ENCODE results near the gene PTPN1.

Gene PTPN1

DNA sequence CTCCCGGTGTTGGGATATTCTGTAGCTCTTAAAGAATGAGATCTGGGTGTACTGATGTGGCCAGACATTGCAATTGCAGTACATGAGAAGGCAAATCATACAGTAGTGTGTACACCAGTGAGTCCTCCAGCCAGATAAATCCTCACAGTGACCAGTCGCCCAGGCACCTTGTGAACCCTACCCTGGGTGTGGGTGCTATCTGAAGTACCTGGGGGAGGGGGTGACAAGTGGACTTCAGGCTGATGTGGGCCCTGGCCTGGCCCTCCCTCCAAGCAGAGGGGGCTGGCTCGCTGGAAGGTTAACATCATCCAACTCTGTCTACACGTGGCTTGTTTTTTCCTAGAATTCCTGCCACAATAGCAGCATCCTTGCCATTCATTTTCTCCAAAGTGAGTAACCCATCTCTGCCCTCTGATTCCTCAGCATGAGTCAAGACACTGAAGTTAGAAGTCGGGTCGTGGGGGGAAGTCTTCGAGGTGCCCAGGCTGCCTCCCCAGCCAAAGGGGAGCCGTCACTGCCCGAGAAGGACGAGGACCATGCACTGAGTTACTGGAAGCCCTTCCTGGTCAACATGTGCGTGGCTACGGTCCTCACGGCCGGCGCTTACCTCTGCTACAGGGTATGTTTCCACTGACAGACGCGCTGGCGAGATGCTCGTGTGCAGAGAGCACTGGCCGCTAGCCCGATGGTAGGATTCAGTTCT, 70.8 kb downstream of the PTPN1 start:
- H3K4me3 ChIP-seq (ENCODE audit: low read depth, low read length), result no peak overlapping the region
- no peaks in the 10 kb centered on the region for H3K27me3 ChIP-seq (ENCODE audit: control insufficient read depth, insufficient read depth, low read length)
- H3K9me3 ChIP-seq (ENCODE audit: control insufficient read depth, insufficient read depth, low read depth, low read length), result no peaks in the 10 kb centered on the region
- H3K27ac ChIP-seq (ENCODE audit: low read depth, low read length), result no peak overlapping the region
- no peaks in the 10 kb centered on the region for H3K4me1 ChIP-seq (ENCODE audit: control insufficient read depth, insufficient read depth, low read length)
- H3K36me3 ChIP-seq (ENCODE audit: control insufficient read depth, insufficient read depth, low read length), result peaks cover 87% of the 10 kb centered on the region
- H3K9ac ChIP-seq (ENCODE audit: low read length), result no peak overlapping the region

DNA sequence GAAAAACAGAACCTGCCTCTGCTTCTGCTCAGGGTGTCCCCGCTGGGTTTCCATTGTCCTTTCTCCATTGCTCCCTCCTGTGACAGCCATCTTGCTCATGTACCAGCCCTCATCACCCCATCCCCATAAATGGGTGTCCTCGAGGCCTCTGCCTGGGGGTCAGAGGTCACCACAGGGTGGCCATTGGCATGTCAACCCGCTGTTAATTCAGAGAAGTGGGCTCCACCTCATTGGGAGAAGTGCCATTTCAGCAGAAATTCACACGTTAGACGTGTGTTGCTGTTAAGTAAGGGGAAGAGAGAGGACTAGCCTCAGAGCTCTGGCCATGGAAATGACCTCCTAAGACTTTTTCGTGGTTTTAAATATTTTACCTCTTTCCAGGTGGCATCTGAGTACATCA, 71.9 kb downstream of the PTPN1 start:
- Histone ChIP-seq H3K4me3 (ENCODE audit: low read depth, low read length) (no peak overlapping the region), H3K4me1 (ENCODE audit: control insufficient read depth, insufficient read depth, low read length) (no peaks in the 10 kb centered on the region), H3K27me3 (ENCODE audit: control insufficient read depth, insufficient read depth, low read length) (no peaks in the 10 kb centered on the region), H3K9ac (ENCODE audit: low read length) (no peak overlapping the region), H3K9me3 (ENCODE audit: control insufficient read depth, insufficient read depth, low read depth, low read length) (no peaks in the 10 kb centered on the region), H3K36me3 (ENCODE audit: control insufficient read depth, insufficient read depth, low read length) (peaks cover 90% of the 10 kb centered on the region), H3K27ac (ENCODE audit: low read depth, low read length) (no peak overlapping the region)

GRCh38 chr20:50582591-50583234, 72.5 kb downstream of the PTPN1 start:
- H3K27me3 ChIP-seq (ENCODE audit: control insufficient read depth, insufficient read depth, low read length), result no peaks in the 10 kb centered on the region
- H3K9ac ChIP-seq (ENCODE audit: low read length), result no peak overlapping the region
- H3K27ac ChIP-seq (ENCODE audit: low read depth, low read length), result no peak overlapping the region
- no peak overlapping the region for H3K4me3 ChIP-seq (ENCODE audit: low read depth, low read length)
- H3K4me1 ChIP-seq (ENCODE audit: control insufficient read depth, insufficient read depth, low read length), result no peaks in the 10 kb centered on the region
- no peaks in the 10 kb centered on the region for H3K9me3 ChIP-seq (ENCODE audit: control insufficient read depth, insufficient read depth, low read depth, low read length)
- peaks cover 88% of the 10 kb centered on the region for H3K36me3 ChIP-seq (ENCODE audit: control insufficient read depth, insufficient read depth, low read length)

DNA sequence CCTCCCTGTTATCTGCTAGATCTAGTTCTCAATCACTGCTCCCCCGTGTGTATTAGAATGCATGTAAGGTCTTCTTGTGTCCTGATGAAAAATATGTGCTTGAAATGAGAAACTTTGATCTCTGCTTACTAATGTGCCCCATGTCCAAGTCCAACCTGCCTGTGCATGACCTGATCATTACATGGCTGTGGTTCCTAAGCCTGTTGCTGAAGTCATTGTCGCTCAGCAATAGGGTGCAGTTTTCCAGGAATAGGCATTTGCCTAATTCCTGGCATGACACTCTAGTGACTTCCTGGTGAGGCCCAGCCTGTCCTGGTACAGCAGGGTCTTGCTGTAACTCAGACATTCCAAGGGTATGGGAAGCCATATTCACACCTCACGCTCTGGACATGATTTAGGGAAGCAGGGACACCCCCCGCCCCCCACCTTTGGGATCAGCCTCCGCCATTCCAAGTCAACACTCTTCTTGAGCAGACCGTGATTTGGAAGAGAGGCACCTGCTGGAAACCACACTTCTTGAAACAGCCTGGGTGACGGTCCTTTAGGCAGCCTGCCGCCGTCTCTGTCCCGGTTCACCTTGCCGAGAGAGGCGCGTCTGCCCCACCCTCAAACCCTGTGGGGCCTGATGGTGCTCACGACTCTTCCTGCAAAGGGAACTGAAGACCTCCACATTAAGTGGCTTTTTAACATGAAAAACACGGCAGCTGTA, 73.4 kb downstream of the PTPN1 start:
- peaks cover 79% of the 10 kb centered on the region for H3K36me3 ChIP-seq (ENCODE audit: control insufficient read depth, insufficient read depth, low read length)
- no peak overlapping the region for H3K9ac ChIP-seq (ENCODE audit: low read length)
- H3K4me1 ChIP-seq (ENCODE audit: control insufficient read depth, insufficient read depth, low read length), result no peaks in the 10 kb centered on the region
- no peak overlapping the region for H3K27ac ChIP-seq (ENCODE audit: low read depth, low read length)
- H3K4me3 ChIP-seq (ENCODE audit: low read depth, low read length), result no peak overlapping the region
- H3K9me3 ChIP-seq (ENCODE audit: control insufficient read depth, insufficient read depth, low read depth, low read length), result no peaks in the 10 kb centered on the region
- H3K27me3 ChIP-seq (ENCODE audit: control insufficient read depth, insufficient read depth, low read length), result no peaks in the 10 kb centered on the region

GRCh38 chr20:50584687-50585086, 74.5 kb downstream of the PTPN1 start:
- Histone ChIP-seq H3K4me3 (ENCODE audit: low read depth, low read length) (no peak overlapping the region), H3K9me3 (ENCODE audit: control insufficient read depth, insufficient read depth, low read depth, low read length) (no peaks in the 10 kb centered on the region), H3K9ac (ENCODE audit: low read length) (no peak overlapping the region), H3K4me1 (ENCODE audit: control insufficient read depth, insufficient read depth, low read length) (no peaks in the 10 kb centered on the region), H3K36me3 (ENCODE audit: control insufficient read depth, insufficient read depth, low read length) (peaks cover 71% of the 10 kb centered on the region), H3K27ac (ENCODE audit: low read depth, low read length) (no peak overlapping the region), H3K27me3 (ENCODE audit: control insufficient read depth, insufficient read depth, low read length) (no peaks in the 10 kb centered on the region)

GRCh38 chr20:50585214-50585613, 75.0 kb downstream of the PTPN1 start:
- H3K27me3 ChIP-seq (ENCODE audit: control insufficient read depth, insufficient read depth, low read length), result no peaks in the 10 kb centered on the region
- H3K27ac ChIP-seq (ENCODE audit: low read depth, low read length), result no peak overlapping the region
- no peaks in the 10 kb centered on the region for H3K4me1 ChIP-seq (ENCODE audit: control insufficient read depth, insufficient read depth, low read length)
- H3K9ac ChIP-seq (ENCODE audit: low read length), result no peak overlapping the region
- no peaks in the 10 kb centered on the region for H3K9me3 ChIP-seq (ENCODE audit: control insufficient read depth, insufficient read depth, low read depth, low read length)
- peaks cover 71% of the 10 kb centered on the region for H3K36me3 ChIP-seq (ENCODE audit: control insufficient read depth, insufficient read depth, low read length)
- no peak overlapping the region for H3K4me3 ChIP-seq (ENCODE audit: low read depth, low read length)

- no peaks in the 10 kb centered on the region for H3K27me3 ChIP-seq (ENCODE audit: control insufficient read depth, insufficient read depth, low read length)
- no peak overlapping the region for H3K27ac ChIP-seq (ENCODE audit: low read depth, low read length)
- no peaks in the 10 kb centered on the region for H3K4me1 ChIP-seq (ENCODE audit: control insufficient read depth, insufficient read depth, low read length)
Measured at GRCh38 chr20:50585678-50586077, 75.5 kb downstream of the PTPN1 start.

GRCh38 chr20:50586531-50587232, 76.5 kb downstream of the PTPN1 start:
- Histone ChIP-seq H3K27me3 (ENCODE audit: control insufficient read depth, insufficient read depth, low read length) (no peaks in the 10 kb centered on the region), H3K27ac (ENCODE audit: low read depth, low read length) (no peak overlapping the region), H3K36me3 (ENCODE audit: control insufficient read depth, insufficient read depth, low read length) (peaks cover 57% of the 10 kb centered on the region), H3K9ac (ENCODE audit: low read length) (no peak overlapping the region), H3K4me3 (ENCODE audit: low read depth, low read length) (no peak overlapping the region), H3K4me1 (ENCODE audit: control insufficient read depth, insufficient read depth, low read length) (no peaks in the 10 kb centered on the region), H3K9me3 (ENCODE audit: control insufficient read depth, insufficient read depth, low read depth, low read length) (no peaks in the 10 kb centered on the region)

More at GRCh38 chr20:50585678-50586077, 75.5 kb downstream of the PTPN1 start:
- Histone ChIP-seq H3K36me3 (ENCODE audit: control insufficient read depth, insufficient read depth, low read length) (peaks cover 66% of the 10 kb centered on the region), H3K4me3 (ENCODE audit: low read depth, low read length) (no peak overlapping the region), H3K9ac (ENCODE audit: low read length) (no peak overlapping the region), H3K9me3 (ENCODE audit: control insufficient read depth, insufficient read depth, low read depth, low read length) (no peaks in the 10 kb centered on the region)

- H3K4me3 ChIP-seq (ENCODE audit: low read depth, low read length), result no peak overlapping the region
- H3K4me1 ChIP-seq (ENCODE audit: control insufficient read depth, insufficient read depth, low read length), result no peaks in the 10 kb centered on the region
- H3K36me3 ChIP-seq (ENCODE audit: control insufficient read depth, insufficient read depth, low read length), result peaks cover 52% of the 10 kb centered on the region
- no peaks in the 10 kb centered on the region for H3K27me3 ChIP-seq (ENCODE audit: control insufficient read depth, insufficient read depth, low read length)
- no peak overlapping the region for H3K27ac ChIP-seq (ENCODE audit: low read depth, low read length)
- no peak overlapping the region for H3K9ac ChIP-seq (ENCODE audit: low read length)
- H3K9me3 ChIP-seq (ENCODE audit: control insufficient read depth, insufficient read depth, low read depth, low read length), result no peaks in the 10 kb centered on the region
Measured at GRCh38 chr20:50587291-50587961, 77.2 kb downstream of the PTPN1 start.

- no peaks in the 10 kb centered on the region for H3K9me3 ChIP-seq (ENCODE audit: control insufficient read depth, insufficient read depth, low read depth, low read length)
- H3K36me3 ChIP-seq (ENCODE audit: control insufficient read depth, insufficient read depth, low read length), result peaks cover 45% of the 10 kb centered on the region
- no peak overlapping the region for H3K4me3 ChIP-seq (ENCODE audit: low read depth, low read length)
- no peak overlapping the region for H3K27ac ChIP-seq (ENCODE audit: low read depth, low read length)
- no peaks in the 10 kb centered on the region for H3K27me3 ChIP-seq (ENCODE audit: control insufficient read depth, insufficient read depth, low read length)
- H3K9ac ChIP-seq (ENCODE audit: low read length), result no peak overlapping the region
- no peaks in the 10 kb centered on the region for H3K4me1 ChIP-seq (ENCODE audit: control insufficient read depth, insufficient read depth, low read length)
Measured at GRCh38 chr20:50588034-50588736, 78.0 kb downstream of the PTPN1 start.

Measured in HUES6 (cell line).